Retinal pigment epithelial cell (primary cell): Measurements from ENCODE around the gene FRMD1.
A peak's percentile ranks its signal among the peaks of the same experiment; 100 is the strongest.

Experiments used
- DNase-seq: peaks from one replicate; pipeline ENCODE4 v3.0.0-alpha.2; 2010; ENCODE audit warnings: low read depth
- H3K4me3 ChIP-seq: 2 replicates; pipeline ENCODE4 v1.5.1; 2011; ENCODE audit warnings: mild to moderate bottlenecking, low read length, control low read depth, moderate library complexity
- CTCF ChIP-seq: conservative IDR thresholded peaks from 2 replicates; pipeline ENCODE4 v1.5.1; 2011; ENCODE audit warnings: low read depth, low read length, control low read depth, inconsistent platforms

The FRMD1 gene

GRCh38 chr6:168012431-168013249, 66.4 kb downstream of the FRMD1 start:
- DNase-seq: no peak
- TF ChIP-seq CTCF: no peak
- no peak overlapping the region for H3K4me3 ChIP-seq

- H3K4me3 ChIP-seq: no peak overlapping the region
- no peak for TF ChIP-seq CTCF
Observed at GRCh38 chr6:168011291-168011690, 67.7 kb downstream of the FRMD1 start.

GRCh38 chr6:168009331-168009730, 69.7 kb downstream of the FRMD1 start:
- H3K4me3 ChIP-seq: no peak overlapping the region
- TF ChIP-seq CTCF: no peak
- DNase-seq: no peak

More at GRCh38 chr6:168011291-168011690, 67.7 kb downstream of the FRMD1 start:
- DNase-seq: no peak

- peak; percentile 97 for DNase-seq
- TF ChIP-seq CTCF: no peak
- no peak overlapping the region for H3K4me3 ChIP-seq
Observed at GRCh38 chr6:168007592-168008338, 71.2 kb downstream of the FRMD1 start.

GRCh38 chr6:168005796-168006195, 73.2 kb downstream of the FRMD1 start:
- no peak for DNase-seq
- no peak overlapping the region for H3K4me3 ChIP-seq
- no peak for TF ChIP-seq CTCF

GRCh38 chr6:168004945-168005344, 74.1 kb downstream of the FRMD1 start:
- H3K4me3 ChIP-seq: no peak overlapping the region
- TF ChIP-seq CTCF: no peak
- DNase-seq: no peak
